NAMALWA (cell line): ENCODE results near the gene FAM89B.
"Not testable (repeated sequence)": the region's sequence is repeated elsewhere in the genome, so short reads cannot be mapped to it uniquely, and the experiment has no call there.

ENCODE experiments used
- DNase-seq: peaks from one replicate; pipeline ENCODE4 v3.0.0-alpha.2; 2015; ENCODE audit warnings: low spot score

The FAM89B gene

DNA sequence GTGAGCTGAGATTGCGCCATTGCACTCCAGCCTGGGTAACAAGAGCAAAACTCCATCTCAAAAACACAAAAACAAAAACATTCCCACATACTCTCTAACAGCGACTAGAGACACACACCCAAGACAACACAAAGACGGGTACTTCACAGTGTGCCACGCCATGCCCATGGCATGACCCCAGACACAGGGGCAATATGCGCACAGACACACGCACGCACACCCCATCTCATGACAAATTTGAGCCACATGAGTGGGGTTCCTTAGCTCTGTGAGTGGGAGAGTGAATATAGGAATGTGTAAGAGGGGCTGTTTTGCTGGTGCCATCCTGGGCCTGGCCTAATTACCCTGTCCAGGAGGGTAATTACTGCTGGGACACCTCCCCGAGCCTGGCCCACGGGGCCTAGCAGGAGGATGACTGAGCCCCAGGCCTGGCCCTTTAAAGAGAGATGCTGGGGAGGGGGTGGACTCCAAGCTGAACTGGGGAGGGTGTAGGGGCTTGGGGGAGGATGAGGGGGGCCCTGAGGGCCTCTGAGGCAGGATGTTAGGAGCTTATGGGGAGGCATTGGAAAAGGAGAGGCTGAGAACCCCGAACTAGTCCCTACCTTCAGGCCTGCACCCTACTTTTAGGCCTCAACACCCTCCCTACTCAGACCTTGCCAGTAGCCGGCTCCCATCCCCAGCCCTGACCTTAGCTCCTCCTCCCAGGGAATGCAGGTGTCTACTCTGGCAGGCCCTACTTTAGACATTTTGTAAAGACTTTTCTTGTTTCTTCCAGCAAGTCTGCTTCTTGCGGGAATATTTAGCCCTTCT lies 15.7 kb upstream of the FAM89B start:
- DNase-seq: no peak

- no peak for DNase-seq
These were observed 14.9 kb upstream of the FAM89B start for GRCh38 chr11:65557280-65558001.

- no peak for DNase-seq
These were observed 14.1 kb upstream of the FAM89B start, which contains the start of gene LTBP3 for GRCh38 chr11:65558002-65558929. TSS of gene LTBP3 (minus strand) at chr11:65558359. CDS start at chr11:65557959, 400 bp downstream.

DNA sequence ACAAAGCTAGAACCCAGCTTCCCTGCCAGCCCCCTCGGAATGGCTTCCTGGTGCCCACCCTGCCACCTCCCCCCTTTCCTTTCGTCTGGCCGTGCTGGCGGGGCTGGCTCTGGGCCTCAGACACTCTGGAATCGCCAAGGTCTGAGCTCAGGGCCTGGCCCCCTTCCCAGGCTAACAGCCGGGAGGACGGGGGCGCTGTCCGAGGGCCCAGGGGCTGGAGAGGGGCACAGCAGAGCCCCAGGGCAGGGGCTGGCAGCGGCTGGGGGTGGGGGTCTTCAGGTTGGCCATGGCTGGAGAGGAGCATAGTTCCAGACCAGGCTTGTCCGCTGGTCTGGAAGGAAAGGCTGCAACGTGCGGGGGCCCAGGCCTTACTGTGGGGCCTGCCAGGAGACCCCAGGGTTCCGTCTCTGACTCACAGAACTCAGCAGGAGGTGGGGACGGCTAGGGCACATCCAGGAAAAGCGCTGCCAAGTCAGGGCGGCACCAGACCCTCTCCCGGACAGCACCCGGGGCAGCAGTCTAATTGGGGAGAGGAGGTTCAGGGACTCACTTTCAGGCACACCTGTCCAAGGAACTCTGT lies 13.3 kb upstream of the FAM89B start:
- no peak for DNase-seq

- no peak for DNase-seq
These were observed 12.8 kb upstream of the FAM89B start for GRCh38 chr11:65559535-65559934.

GRCh38 chr11:65559951-65560537 lies 12.3 kb upstream of the FAM89B start:
- DNase-seq: no peak

- DNase-seq: no peak
These were observed 11.6 kb upstream of the FAM89B start for GRCh38 chr11:65560555-65561418.

GRCh38 chr11:65562020-65562419 lies 10.3 kb upstream of the FAM89B start:
- no peak for DNase-seq

DNA sequence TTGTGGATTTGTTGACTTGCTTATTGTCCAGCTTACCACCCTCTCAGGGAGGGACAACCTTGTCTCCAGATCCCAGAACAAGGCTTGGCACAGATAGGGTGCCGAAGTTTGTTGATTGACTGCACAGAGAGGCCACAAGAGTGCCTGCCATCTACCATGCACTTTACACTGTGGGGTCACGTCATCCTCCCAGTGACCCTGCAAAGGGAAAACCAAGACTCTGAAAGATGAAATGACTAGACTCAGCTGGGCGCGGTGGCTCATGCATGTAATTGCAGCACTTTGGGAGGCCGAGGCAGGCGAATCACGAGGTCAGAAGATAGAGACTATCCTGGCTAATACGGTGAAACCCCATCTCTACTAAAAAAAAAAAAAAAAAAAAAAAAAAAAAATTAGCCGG lies 9.6 kb upstream of the FAM89B start:
- no peak for DNase-seq

DNA sequence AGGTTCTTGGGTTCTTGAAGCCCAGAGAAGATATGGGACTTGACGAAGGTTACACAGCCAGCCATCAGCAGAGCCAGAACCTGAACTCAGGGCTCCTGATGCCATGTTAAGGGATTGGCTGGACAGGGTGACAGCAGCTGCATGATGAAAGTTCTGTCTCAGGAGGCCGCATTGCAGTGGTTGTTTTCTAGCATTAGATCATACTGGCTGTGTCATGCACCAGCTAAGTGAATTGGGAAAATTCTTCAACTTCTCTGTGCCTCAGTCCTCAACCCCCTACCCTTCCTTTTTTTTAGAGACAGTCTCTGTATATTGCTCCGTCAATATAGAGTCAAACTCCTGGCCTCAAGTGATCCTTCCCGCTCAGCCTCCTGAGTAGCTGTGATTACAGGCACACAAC lies 8.7 kb upstream of the FAM89B start:
- DNase-seq: no peak

DNA sequence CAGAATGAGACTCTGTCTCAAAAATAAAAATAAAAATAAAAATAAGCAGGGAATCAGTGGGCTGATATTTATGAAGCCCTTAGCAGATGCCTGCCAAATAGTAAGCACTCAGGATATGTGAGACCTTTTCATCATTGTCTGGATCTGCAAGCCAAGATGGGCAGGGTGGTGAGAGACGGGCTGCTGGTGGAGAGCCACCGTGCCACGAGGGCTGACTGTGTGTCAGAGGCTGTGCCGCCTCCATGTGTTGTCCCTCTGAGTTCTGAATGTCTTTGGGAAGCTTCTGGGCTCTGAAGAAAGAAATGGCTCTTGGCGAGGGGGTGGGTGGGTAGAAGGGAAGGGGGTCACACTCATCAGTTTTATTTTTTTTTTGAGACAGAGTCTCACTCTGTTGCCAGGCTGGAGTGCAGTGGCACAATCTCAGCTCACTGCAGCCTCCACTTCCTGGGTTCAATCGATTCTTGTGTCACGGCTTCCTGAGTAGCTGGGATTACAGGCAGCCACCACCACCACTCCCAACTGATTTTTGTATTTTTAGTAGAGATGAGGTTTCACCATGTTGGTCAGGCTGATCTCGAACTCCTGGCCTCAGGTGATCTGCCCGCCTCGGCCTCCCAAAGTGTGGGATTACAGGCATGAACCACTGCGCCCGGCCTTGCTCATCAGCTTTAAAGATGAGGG lies 7.3 kb upstream of the FAM89B start:
- not testable (repeated sequence) for DNase-seq

DNA sequence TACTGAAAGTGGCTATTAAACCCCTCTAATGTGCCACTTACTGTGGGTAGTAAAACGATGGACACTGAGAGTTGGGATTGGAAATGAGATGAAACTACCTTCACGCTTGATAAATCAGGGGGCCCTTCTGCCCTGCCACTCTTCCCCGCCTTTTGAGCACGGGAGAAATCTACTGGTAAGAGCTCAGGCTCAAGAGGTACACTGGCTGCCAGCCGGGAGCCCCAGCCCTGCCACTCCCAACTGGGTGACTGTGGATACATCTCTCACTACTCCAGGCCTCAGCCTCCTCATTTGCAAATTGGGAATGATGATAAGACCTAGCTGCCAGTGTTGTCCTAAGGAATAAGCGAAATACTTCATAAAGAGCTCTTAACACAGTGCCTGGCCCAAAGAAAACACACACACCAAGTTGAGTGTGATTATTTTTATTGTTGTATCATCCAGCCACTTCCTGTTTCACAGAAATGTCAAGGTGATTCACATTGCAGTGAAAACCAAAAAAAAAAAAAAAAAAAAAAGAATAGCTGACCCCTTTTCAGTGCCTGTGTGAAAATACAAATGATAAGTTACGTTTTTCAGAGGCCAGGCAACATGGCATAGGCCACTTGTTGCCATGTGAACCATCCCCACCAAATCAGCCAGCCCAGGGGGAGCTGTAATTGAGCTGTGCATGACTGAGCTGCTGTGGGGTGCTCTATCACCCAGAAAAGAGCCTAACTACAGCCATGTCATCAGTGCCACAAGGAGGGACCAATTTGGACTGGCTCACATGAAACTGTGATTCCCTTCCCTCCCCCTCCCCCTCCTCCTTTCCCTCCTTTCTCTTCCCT lies 6.5 kb upstream of the FAM89B start:
- DNase-seq: peak; percentile 38

DNA sequence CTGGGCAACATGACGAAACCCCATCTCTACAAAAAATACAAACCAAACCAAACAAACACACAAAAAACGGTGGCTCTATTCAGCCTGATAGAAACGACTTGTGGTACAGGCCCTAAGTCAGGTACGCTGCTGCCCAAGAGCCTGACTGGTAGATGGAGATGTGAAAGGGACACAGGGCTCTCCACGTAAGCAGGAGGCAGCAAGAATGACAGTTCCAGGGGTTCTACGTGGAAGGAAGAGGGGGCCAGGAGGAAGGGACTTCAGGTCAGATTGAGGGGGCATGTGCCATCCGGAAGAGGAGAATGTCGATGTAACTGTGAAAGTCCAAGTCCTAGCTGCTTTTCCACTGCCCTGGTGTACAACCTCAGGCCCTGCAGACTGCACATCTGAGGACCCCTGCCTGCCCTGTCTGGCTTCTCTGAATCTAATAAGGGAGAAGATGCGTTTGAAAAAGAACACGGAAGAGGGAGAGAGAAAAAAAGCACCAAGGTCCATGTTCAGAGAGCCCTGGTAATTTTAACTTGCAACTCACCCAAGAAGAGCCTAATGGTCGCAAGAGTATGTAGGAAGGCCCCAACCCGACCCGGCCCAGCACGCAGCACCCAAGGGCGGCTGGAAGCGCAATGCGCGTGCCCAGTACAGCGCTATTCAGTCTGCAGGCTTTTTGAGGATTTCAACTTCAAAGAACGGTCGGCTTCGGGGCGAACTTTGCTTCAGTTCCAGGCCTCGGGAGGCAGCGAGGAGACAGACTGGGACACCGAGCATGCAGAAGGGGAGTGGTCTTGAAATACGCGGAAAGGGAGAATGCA lies 3.0 kb upstream of the FAM89B start:
- DNase-seq: no peak

DNA sequence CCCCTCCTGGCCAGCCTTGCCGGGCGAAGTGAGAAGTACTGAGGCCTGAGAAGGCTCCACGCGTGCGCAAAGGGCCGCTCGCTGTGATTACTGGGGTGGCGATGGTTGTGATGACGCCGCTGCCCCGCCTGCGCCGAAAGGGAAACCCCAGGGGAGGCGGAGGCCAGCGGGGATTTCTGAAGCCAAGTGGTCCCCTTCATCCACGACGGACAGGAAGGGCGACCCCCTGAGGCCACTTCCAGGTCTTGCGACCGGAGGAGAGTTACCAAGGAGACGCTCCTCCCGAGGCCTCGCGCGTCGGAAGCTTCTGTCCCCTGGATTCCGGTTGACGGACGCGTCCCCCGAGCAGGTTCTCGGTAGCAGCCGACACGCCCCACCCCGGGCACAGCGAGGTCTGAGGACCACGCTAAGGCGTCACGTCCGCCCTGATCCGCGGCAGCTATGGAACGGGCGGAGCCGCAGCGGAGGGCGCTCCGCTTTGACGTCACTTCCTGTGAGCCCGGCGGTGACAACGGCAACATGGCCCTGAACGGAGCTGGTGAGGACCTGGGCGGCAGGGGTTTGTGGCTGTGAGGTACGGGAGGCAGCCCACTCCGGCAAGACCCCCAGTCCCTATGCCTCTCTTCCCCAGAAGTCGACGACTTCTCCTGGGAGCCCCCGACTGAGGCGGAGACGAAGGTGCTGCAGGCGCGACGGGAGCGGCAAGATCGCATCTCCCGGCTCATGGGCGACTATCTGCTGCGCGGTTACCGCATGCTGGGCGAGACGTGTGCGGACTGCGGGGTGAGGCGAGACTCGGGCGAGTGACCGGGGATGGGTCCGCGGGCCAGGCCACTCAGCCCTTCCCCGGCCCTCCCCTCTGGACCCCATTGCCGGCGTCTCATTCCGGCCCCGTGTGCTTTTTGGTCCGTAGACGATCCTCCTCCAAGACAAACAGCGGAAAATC lies 2.1 kb upstream of the FAM89B start, which contains the start of gene ZNRD2:
Gene ZNRD2 (plus strand): TSS at position 505 of the 946 bp plus-strand sequence. CDS start 15 bp downstream, at position 520.
- DNase-seq: peak; percentile 99

GRCh38 chr11:65571420-65571819 lies 918 bp upstream of the FAM89B start:
- no peak for DNase-seq

GRCh38 chr11:65571940-65572339 lies 398 bp upstream of the FAM89B start:
- DNase-seq: peak; percentile 60
